ENCODE measurements around the gene RPS29. TPM values are rescaled to one million over a fixed set of nuclear protein-coding genes. Genes with fewer than 3 reads are reported as not detected.

The RPS29 gene
- total and polyA plus RNA-seq, 2 of the 13 experiments (the other 11 are each of a cell fraction or from before 2014, with no cell fraction given) = 4,303 to 8,215 TPM

DNA sequence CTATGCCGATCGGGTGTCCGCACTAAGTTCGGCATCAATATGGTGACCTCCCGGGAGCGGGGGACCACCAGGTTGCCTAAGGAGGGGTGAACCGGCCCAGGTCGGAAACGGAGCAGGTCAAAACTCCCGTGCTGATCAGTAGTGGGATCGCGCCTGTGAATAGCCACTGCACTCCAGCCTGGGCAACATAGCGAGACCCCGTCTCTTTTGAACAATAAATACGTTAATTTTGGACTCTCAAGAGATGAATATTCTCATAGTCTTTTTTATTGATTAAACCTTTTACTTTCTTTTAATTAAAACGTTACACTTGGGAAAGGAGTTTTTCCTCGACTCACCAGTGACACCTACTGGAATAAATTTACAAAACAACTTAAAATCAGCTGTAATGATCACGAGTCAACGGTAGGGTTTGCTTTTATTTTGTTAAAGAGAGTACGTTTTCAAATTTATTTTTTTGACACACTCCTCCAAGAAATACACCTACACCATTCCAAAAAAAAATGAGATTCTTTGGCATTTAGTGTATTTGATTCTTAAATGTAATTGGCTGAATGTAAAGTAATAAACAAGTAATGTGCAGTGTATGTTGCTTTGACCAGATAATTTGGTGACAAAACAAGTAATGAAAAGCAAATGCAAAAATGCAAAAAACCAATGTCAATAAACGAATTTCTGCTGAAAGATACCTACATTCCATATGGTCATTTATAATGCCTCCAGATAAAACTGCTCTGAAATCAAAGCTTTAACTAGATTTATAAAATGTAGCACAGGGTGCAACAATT is 687 bp upstream of the RPS29 start (continued):
- TF ChIP-seq, protein P1, sequence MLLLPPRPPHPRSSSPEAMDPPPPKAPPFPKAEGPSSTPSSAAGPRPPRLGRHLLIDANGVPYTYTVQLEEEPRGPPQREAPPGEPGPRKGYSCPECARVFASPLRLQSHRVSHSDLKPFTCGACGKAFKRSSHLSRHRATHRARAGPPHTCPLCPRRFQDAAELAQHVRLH (CRISPR knock-in tag; IDR thresholded peaks at IDR 0.05; ENCODE audit: borderline replicate concordance, low read depth) = 0 out of 2 replicates have a peak, but pooled peaks have one; percentile 11
- TF ChIP-seq GATA4 (IDR thresholded peaks at IDR 0.05; ENCODE audit: borderline replicate concordance, low read depth) (no peak), SKI (IDR thresholded peaks at IDR 0.05; ENCODE audit: partially characterized antibody) (no peak), FOXJ3 (CRISPR knock-in tag; IDR thresholded peaks at IDR 0.05; ENCODE audit: borderline replicate concordance) (0 out of 2 replicates have a peak, but pooled peaks have one; percentile 33), KDM6A (CRISPR knock-in tag; IDR thresholded peaks at IDR 0.05; ENCODE audit: low read depth) (no peak), ZNF766 (CRISPR knock-in tag; IDR thresholded peaks at IDR 0.05; ENCODE audit: borderline replicate concordance) (0 out of 2 replicates have a peak, but pooled peaks have one; percentile 61), HOXA5 (CRISPR knock-in tag; IDR thresholded peaks at IDR 0.05) (no peak), GABPA (IDR thresholded peaks at IDR 0.05; ENCODE audit: low read depth, low read length) (no peak), GABPA (CRISPR knock-in tag; IDR thresholded peaks at IDR 0.05; ENCODE audit: low read depth) (no peak), ZSCAN12 (CRISPR knock-in tag; IDR thresholded peaks at IDR 0.05) (no peak), GFI1 (CRISPR knock-in tag; IDR thresholded peaks at IDR 0.05; ENCODE audit: borderline replicate concordance) (0 out of 2 replicates have a peak, but pooled peaks have one; percentile 46), ZNF33B (CRISPR knock-in tag; IDR thresholded peaks at IDR 0.05) (no peak), ZNF460 (CRISPR knock-in tag; IDR thresholded peaks at IDR 0.05; ENCODE audit: borderline replicate concordance) (peak; percentile 96)
- TF ChIP-seq, protein P2, sequence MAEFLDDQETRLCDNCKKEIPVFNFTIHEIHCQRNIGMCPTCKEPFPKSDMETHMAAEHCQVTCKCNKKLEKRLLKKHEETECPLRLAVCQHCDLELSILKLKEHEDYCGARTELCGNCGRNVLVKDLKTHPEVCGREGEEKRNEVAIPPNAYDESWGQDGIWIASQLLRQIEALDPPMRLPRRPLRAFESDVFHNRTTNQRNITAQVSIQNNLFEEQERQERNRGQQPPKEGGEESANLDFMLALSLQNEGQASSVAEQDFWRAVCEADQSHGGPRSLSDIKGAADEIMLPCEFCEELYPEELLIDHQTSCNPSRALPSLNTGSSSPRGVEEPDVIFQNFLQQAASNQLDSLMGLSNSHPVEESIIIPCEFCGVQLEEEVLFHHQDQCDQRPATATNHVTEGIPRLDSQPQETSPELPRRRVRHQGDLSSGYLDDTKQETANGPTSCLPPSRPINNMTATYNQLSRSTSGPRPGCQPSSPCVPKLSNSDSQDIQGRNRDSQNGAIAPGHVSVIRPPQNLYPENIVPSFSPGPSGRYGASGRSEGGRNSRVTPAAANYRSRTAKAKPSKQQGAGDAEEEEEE (CRISPR knock-in tag; IDR thresholded peaks at IDR 0.05; ENCODE audit: borderline replicate concordance) = no peak
- TF ChIP-seq, protein P3, sequence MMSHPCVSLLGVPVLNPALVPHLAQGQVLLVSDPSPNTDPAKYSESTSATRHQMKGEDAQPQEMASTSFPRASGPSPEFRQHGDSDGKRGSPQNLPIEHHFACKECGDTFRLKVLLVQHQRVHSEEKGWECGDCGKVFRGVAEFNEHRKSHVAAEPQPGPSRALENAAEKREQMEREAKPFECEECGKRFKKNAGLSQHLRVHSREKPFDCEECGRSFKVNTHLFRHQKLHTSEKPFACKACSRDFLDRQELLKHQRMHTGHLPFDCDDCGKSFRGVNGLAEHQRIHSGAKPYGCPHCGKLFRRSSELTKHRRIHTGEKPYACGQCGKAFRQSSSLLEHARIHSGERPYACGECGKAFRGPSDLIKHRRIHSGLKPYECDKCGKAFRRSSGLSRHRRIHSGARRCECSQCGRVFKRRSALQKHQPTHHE (CRISPR knock-in tag; IDR thresholded peaks at IDR 0.05; ENCODE audit: borderline replicate concordance) = no peak; the same call in 1 of the 2 replicates
- TF ChIP-seq, protein P4, sequence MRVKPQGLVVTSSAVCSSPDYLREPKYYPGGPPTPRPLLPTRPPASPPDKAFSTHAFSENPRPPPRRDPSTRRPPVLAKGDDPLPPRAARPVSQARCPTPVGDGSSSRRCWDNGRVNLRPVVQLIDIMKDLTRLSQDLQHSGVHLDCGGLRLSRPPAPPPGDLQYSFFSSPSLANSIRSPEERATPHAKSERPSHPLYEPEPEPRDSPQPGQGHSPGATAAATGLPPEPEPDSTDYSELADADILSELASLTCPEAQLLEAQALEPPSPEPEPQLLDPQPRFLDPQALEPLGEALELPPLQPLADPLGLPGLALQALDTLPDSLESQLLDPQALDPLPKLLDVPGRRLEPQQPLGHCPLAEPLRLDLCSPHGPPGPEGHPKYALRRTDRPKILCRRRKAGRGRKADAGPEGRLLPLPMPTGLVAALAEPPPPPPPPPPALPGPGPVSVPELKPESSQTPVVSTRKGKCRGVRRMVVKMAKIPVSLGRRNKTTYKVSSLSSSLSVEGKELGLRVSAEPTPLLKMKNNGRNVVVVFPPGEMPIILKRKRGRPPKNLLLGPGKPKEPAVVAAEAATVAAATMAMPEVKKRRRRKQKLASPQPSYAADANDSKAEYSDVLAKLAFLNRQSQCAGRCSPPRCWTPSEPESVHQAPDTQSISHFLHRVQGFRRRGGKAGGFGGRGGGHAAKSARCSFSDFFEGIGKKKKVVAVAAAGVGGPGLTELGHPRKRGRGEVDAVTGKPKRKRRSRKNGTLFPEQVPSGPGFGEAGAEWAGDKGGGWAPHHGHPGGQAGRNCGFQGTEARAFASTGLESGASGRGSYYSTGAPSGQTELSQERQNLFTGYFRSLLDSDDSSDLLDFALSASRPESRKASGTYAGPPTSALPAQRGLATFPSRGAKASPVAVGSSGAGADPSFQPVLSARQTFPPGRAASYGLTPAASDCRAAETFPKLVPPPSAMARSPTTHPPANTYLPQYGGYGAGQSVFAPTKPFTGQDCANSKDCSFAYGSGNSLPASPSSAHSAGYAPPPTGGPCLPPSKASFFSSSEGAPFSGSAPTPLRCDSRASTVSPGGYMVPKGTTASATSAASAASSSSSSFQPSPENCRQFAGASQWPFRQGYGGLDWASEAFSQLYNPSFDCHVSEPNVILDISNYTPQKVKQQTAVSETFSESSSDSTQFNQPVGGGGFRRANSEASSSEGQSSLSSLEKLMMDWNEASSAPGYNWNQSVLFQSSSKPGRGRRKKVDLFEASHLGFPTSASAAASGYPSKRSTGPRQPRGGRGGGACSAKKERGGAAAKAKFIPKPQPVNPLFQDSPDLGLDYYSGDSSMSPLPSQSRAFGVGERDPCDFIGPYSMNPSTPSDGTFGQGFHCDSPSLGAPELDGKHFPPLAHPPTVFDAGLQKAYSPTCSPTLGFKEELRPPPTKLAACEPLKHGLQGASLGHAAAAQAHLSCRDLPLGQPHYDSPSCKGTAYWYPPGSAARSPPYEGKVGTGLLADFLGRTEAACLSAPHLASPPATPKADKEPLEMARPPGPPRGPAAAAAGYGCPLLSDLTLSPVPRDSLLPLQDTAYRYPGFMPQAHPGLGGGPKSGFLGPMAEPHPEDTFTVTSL (CRISPR knock-in tag; IDR thresholded peaks at IDR 0.05; ENCODE audit: borderline replicate concordance) = 0 out of 2 replicates have a peak, but pooled peaks have one; percentile 48
